Fibroblast of villous mesenchyme (primary cell): ENCODE data around the gene MZF1. TPM values are rescaled to one million over a fixed set of nuclear protein-coding genes. Genes with fewer than 3 reads are reported as not detected.

Source experiments
- DNase-seq: peaks from one replicate; pipeline ENCODE4 v3.0.0-alpha.2; 2010; ENCODE audit warnings: low read depth
- H3K4me3 ChIP-seq: 2 replicates; pipeline ENCODE4 v1.5.1; 2011; ENCODE audit warnings: low read depth, mild to moderate bottlenecking, low read length
- total RNA-seq: library from RNA; depleted of rRNA; stranded (reverse); fragments of >200 nt; gene quantifications from 2 replicates; pipeline ENCODE4 v1.2.3, GENCODE V29; 2012
- TF ChIP-seq, protein P1 (sequence below): IDR thresholded peaks from 2 replicates; pipeline ENCODE4 v1.5.1; 2012; ENCODE audit warnings: low read depth, mild to moderate bottlenecking, low read length; ENCODE audit not compliant: insufficient read depth

MZF1 gene
- total RNA-seq, 1 donor = 15.5 TPM

DNA sequence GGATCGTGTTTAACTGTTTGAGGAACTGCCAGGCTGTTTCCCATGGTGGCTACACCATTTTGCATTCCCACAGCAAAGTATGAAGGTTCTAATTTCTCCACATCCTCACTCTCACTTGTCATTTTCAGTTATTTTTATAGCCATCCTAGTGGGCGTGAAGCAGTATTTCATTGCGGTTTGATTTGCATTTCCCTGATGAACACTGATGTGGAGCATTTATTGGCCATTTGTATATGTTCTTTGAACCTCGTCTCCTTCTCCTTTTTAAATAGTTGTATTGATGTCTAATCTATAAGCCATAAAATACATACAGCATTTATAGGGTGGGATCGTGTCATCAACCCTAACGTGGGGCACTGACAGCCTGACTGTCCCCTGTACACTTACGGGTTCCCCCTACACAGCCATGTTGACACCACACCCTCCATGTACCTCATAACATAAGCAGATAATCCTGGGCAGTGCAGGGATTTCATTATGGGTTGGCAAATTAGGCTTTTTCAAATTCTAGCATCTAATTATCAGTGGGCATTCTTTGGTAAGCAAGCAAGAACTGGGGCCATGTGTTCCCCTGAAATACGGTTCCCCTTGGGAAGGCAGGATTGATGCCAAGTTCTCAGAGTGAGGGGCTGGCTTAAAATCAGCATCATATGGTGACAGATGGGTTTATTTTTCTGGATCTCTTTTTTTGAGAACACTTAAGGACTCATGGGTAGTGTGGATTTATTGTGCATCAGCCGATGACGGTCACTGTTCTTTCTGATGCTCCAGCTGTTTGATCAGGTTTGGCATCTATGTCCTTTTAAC, 41.9 kb downstream of the MZF1 start:
- TF ChIP-seq, protein P1, sequence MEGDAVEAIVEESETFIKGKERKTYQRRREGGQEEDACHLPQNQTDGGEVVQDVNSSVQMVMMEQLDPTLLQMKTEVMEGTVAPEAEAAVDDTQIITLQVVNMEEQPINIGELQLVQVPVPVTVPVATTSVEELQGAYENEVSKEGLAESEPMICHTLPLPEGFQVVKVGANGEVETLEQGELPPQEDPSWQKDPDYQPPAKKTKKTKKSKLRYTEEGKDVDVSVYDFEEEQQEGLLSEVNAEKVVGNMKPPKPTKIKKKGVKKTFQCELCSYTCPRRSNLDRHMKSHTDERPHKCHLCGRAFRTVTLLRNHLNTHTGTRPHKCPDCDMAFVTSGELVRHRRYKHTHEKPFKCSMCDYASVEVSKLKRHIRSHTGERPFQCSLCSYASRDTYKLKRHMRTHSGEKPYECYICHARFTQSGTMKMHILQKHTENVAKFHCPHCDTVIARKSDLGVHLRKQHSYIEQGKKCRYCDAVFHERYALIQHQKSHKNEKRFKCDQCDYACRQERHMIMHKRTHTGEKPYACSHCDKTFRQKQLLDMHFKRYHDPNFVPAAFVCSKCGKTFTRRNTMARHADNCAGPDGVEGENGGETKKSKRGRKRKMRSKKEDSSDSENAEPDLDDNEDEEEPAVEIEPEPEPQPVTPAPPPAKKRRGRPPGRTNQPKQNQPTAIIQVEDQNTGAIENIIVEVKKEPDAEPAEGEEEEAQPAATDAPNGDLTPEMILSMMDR = no peak
- no peak for DNase-seq
- H3K4me3 ChIP-seq = no peak overlapping the region

DNA sequence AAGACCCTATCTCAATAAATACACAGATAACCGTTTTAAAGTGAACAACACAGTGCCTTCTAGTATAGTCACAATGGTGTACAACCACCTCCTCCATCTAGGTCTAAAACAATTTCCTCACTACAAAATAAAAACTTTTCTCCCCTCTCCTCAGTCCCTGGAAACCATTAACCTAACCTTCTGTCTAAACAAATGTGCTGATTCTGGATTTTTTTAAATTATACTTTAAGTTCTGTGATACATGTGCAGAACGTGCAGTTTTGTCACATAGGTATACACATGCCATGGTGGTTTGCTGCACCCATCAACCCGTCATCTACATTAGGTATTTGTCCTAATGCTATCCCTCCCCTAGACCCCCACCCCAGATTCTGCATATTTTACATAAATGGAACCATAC, 43.7 kb downstream of the MZF1 start:
- DNase-seq = no peak
- TF ChIP-seq, protein P1 = no peak

DNA sequence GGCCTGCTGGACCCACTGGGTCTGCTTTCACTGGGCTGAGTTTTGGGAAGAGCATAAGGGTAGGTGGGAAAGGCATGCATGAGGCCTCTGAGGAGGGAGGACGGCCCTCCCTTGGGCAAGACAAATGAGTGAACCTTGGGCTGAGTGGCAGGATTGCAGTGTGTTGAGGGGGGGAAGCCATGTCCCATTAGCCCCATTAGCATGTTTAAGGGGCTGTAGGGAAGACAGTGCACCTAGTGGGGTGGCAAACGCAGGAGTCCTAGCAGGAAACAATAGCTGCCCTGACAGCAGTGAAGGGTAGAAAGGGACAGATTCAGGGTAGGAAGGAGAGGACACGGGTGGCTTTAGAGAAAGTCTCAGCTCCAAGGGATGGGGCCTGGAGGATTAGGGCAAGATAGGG, 50.4 kb downstream of the MZF1 start:
- DNase-seq = no peak
- TF ChIP-seq, protein P1 = no peak
- H3K4me3 ChIP-seq = no peak overlapping the region

More for the DNA sequence above, 43.7 kb downstream of the MZF1 start:
- no peak overlapping the region for H3K4me3 ChIP-seq

GRCh38 chr19:58521651-58522050, 51.5 kb downstream of the MZF1 start:
- no peak for DNase-seq
- TF ChIP-seq, protein P1 = no peak
- H3K4me3 ChIP-seq = no peak overlapping the region

DNA sequence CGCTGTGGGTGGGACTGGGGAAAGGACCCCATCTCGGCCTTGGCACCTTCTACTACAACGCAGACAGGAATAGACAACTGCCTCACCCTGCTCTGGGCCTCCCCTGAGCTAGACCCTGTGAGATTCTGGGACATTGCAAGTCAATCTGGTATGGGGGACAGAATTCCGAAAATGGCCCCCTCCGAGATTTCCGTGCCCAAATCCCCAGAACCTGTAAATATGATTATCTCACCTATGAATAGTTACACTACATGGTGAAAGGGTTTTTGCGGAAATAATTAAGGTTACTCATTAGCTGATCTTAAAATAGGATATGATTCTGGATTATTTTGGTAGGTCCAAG, 52.9 kb downstream of the MZF1 start:
- peak overlapping the region; percentile 85 for H3K4me3 ChIP-seq
- DNase-seq = no peak
- TF ChIP-seq, protein P1 = no peak

GRCh38 chr19:58519355-58520256, 53.5 kb downstream of the MZF1 start, which contains the start of gene ZBTB45:
Gene ZBTB45 (minus strand): TSS chr19:58519810. CDS start chr19:58517673, 2,137 bp downstream.
- TF ChIP-seq, protein P1 = peak; percentile 79
- peak; percentile 97 for DNase-seq

More at GRCh38 chr19:58519355-58520256, 53.5 kb downstream of the MZF1 start, which contains the start of gene ZBTB45:
- H3K4me3 ChIP-seq = peak within 1 kb of the TSS; percentile 85
